HG03378 (cell line): Measurements from ENCODE around the gene INHBC.
A peak's percentile ranks its signal among the peaks of the same experiment; 100 is the strongest.
"Not testable (repeated sequence)": the region's sequence is repeated elsewhere in the genome, so short reads cannot be mapped to it uniquely, and the experiment has no call there.

Experiments
- ATAC-seq: cut with Tn5 transposase; IDR thresholded peaks from one replicate; pipeline ENCODE4 v1.9.1; 2021; ENCODE audit warnings: mild to moderate bottlenecking, moderate library complexity; ENCODE audit not compliant: unreplicated experiment

The INHBC gene

GRCh38 chr12:57428965-57429364 is 5.6 kb upstream of the INHBC start:
- no peak for ATAC-seq

- no peak for ATAC-seq
These were observed 5.0 kb upstream of the INHBC start for GRCh38 chr12:57429473-57430111.

GRCh38 chr12:57430112-57430930 is 4.3 kb upstream of the INHBC start:
- no peak for ATAC-seq

GRCh38 chr12:57430931-57431566 is 3.5 kb upstream of the INHBC start, which contains the start of gene R3HDM2:
Gene R3HDM2, minus strand, starts transcription at chr12:57431043. Its CDS starts 120,615 bp downstream, at chr12:57310428.
- peak; percentile 81 for ATAC-seq

GRCh38 chr12:57431654-57432188 is 2.9 kb upstream of the INHBC start:
- no peak for ATAC-seq

- ATAC-seq = no peak
These were observed 1.2 kb upstream of the INHBC start for GRCh38 chr12:57433370-57433769.

GRCh38 chr12:57435293-57435692 is 709 bp downstream of the INHBC start:
- no peak for ATAC-seq

- no peak for ATAC-seq
These were observed 3.8 kb downstream of the INHBC start for GRCh38 chr12:57438400-57438799.

- ATAC-seq = no peak
These were observed 5.2 kb downstream of the INHBC start for GRCh38 chr12:57439762-57440266.

- not testable (repeated sequence) for ATAC-seq
These were observed 6.8 kb downstream of the INHBC start for GRCh38 chr12:57441393-57441792.

GRCh38 chr12:57441846-57442427 is 7.4 kb downstream of the INHBC start:
- ATAC-seq = no peak

GRCh38 chr12:57444337-57444736 is 9.8 kb downstream of the INHBC start:
- ATAC-seq = not testable (repeated sequence)

GRCh38 chr12:57444744-57445143 is 10.2 kb downstream of the INHBC start:
- no peak for ATAC-seq

GRCh38 chr12:57446292-57446960 is 11.8 kb downstream of the INHBC start:
- no peak for ATAC-seq

GRCh38 chr12:57448669-57449068 is 14.1 kb downstream of the INHBC start:
- ATAC-seq = no peak

- no peak for ATAC-seq
These were observed 14.8 kb downstream of the INHBC start for GRCh38 chr12:57449375-57449774.

- no peak for ATAC-seq
These were observed 15.5 kb downstream of the INHBC start for GRCh38 chr12:57450057-57450456.

- no peak for ATAC-seq
These were observed 16.7 kb downstream of the INHBC start for GRCh38 chr12:57451233-57451778.

GRCh38 chr12:57452181-57452936 is 17.8 kb downstream of the INHBC start:
- ATAC-seq = no peak
